ENCODE results near the gene SHROOM2.

DNA sequence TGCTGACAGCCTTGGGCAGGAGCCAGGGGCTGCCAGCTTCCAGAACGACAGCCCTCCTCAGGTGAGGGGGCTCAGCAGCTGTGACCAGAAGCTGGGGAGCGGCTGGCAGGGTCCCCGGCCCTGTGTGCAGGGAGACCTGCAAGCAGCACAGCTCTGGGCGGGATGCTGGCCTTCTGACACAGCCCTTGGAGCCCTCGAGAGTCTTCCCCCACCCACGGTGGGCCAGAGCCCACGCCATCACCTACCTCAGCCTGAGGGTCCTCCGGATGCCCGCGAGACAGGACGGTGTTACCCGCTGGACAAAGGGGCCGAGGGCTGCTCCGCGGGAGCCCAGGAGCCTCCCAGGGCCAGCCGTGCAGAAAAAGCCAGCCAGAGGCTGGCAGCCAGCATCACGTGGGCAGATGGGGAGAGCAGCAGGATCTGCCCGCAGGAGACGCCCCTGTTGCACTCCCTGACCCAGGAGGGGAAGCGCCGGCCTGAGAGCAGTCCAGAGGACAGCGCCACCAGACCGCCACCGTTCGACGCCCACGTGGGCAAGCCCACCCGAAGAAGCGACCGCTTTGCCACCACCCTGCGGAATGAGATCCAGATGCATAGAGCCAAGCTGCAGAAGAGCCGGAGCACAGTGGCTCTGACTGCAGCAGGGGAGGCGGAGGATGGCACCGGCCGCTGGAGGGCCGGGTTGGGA lies 109.1 kb downstream of the SHROOM2 start:
- TF ChIP-seq, protein P1, sequence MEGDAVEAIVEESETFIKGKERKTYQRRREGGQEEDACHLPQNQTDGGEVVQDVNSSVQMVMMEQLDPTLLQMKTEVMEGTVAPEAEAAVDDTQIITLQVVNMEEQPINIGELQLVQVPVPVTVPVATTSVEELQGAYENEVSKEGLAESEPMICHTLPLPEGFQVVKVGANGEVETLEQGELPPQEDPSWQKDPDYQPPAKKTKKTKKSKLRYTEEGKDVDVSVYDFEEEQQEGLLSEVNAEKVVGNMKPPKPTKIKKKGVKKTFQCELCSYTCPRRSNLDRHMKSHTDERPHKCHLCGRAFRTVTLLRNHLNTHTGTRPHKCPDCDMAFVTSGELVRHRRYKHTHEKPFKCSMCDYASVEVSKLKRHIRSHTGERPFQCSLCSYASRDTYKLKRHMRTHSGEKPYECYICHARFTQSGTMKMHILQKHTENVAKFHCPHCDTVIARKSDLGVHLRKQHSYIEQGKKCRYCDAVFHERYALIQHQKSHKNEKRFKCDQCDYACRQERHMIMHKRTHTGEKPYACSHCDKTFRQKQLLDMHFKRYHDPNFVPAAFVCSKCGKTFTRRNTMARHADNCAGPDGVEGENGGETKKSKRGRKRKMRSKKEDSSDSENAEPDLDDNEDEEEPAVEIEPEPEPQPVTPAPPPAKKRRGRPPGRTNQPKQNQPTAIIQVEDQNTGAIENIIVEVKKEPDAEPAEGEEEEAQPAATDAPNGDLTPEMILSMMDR (IDR thresholded peaks at IDR 0.05): no peak
- TF ChIP-seq POLR2A (IDR thresholded peaks at IDR 0.05): no peak
